OCI-LY7 (cell line): ENCODE measurements around the gene TERB1.

Source experiments
- CTCF ChIP-seq: fragments of 200-600 bp; sonication (generic); conservative IDR thresholded peaks from 2 replicates; pipeline ENCODE4 v1.5.1; 2014; ENCODE audit warnings: mild to moderate bottlenecking, antibody characterized with exemption, low read length, moderate library complexity, mixed read lengths
- EZH2phosphoT487 ChIP-seq: fragments of 200-600 bp; sonication (generic); IDR thresholded peaks from 2 replicates; pipeline ENCODE4 v1.6.1; 2018; ENCODE audit warnings: low read depth, borderline replicate concordance, mild to moderate bottlenecking, mixed run types, antibody characterized with exemption, low read length, moderate library complexity, mixed read lengths

DNA sequence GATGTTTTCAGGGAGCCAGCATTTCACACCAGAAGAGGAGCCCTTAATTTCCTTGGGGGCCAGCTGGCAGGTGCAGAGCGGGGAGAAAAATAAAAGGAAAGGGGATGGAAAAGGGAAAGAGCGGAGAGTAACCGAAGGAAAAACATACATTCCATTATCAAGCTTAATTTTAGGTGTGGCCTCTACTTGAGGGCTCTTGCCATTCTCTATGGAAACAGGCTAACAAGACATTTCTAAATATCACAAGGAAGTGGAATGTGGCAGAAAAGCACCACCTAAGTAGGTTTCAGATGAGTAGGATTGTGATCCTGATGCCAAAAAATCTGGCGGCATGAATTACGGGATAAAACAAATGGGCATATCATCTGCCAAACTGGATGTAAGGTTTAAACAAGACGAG is 49.0 kb downstream of the TERB1 start:
- no peak for TF ChIP-seq CTCF
- no peak for TF ChIP-seq EZH2phosphoT487
